Measurements from ENCODE around the gene ABI1.

The ABI1 gene

DNA sequence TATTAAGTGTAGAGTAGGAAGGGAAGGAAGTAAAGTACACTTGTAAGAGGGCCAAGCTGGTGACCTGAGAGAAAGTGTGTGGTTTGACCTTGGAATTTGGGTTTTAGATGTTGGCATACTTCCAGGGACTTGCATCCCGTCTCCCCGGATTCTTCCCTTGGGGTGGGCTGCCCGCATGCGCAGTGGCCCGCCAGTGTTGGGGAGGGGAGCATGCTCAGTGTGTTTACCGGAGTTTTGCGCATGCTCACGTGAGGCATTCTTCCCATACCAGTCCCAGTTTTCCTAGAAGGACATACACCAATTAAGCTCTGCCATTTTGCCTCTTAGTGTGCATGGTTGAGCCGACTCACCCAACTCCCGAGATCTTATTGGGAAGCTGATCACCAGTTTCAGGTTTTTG lies 153.8 kb downstream of the ABI1 start:
- DNase-seq = no peak

DNA sequence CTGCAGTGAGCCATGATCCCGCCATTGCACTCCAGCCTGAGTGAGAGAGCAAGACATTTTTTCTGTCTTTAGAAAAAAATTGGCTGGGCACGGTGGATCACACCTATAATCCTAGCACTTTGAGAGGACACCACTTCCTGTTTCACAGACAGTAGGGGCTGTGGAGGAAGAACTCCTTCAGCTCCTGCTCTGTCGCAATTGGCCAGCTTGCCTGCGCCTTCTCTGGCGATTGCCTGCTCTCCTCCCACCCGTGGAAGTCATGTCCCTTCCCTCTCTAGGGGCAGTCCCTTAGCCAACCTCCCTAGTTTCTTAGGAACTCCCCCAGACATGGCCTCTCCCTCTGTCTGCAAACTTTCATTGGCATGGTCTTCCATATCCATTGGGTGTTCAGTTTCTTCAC lies 154.6 kb downstream of the ABI1 start:
- DNase-seq = no peak

DNA sequence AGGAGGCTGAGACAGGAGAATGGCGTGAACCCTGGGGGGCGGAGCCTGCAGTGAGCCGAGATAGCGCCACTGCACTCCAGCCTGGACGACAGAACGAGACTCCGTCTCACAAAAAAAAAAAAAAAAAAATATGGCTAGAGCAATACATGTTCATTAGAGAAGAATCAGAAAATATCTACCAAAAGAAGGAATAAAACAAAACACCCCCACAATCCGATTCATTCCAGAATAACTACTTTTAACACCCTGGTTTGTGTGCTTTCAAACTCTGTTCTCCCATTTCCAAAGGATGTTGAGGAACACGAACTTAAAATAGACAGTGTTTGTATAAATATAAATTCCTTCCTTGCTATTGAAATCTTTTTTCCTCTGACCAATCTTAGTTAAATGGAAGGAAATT lies 156.8 kb downstream of the ABI1 start:
- DNase-seq = no peak

DNA sequence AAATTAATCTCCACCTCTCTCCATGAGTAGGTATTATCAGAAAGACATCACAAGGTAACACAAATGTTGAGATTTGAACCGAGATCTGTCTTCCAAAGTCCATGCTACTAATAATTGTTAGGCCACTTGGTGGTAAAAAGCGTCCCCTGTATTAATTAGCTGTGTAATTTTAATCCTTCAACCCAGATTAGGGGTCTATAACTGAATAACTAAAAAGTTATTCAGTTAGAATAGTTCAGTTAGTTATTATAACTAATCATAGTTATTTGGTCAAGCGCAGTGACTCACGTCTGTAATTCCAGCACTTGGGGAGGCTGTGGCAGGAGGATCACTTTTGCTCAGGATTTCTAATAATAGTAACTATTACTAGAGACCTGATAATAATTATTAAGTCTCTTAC lies 157.7 kb downstream of the ABI1 start:
- DNase-seq = no peak

DNA sequence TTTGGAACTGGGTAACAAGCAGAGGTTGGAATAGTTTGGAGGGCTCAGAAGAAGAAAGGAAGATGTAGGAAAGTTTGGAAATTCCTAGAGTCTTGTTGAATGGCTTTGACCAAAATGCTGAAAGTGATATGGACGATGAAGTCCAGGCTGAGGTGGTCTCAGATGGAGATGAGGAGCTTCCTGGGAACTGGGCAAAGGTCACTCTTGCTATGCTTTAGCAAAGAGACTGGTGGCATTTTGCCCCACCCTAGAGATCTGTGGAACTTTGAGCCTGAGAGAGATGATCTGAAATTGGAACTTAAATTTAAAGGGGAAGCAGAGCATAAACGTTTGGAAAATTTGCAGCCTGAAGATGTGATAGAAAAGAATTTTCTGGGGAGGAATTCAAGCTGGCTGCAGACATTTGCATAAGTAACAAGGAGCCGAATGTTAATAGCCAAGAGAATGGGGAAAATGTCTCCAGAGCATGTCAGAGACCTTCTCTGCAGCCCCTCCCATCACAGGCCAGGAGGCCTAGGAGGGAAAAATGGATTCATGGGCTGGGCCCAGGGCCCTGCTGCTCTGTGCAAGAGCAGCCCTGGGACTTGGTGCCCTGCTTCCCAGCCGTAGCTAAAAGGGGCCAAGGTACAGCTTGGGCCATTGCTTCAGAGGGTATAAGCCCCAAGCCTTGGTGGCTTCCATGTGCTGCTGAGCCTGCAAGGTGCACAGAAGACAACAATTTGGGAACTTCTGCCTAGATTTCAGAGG lies 159.7 kb downstream of the ABI1 start:
- DNase-seq = no peak

DNA sequence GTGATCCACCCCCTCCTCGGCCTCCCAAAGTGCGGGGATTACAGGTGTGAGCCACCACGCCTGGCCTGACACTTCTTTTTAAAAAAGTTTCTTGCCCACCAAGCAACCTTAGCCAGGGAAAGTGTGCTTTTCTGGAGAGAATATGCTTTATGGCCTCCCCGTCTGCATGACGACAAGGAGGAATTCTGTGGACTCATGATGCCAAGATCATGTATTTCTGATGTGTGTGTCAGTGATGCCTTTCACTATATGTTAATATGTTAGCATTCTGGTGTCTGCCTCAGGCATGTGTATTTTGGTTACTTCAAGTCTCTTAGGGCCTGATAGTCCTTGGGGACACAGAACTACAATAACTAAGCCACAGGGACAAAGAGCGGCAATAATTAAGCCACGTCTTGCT lies 161.1 kb downstream of the ABI1 start:
- DNase-seq = no peak

DNA sequence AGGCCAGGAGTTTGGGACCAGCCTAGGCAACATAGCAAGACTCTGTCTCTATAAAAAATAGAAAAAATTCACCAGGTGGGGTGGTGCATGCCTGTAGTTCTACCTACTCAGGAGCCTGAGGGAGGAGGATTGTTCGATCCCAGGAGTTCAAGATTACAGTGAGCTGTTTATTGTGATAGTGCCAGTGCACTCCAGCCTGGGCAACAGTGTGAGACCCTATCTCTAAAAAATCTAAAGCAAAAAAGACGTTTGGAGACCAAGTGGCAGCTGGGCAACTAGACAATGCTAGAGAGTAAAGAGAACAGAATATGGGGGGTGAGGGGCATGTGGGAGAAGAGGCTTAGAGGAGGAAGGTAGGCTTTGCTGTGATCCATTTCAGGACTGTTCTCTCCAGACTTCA lies 161.8 kb downstream of the ABI1 start:
- no peak for DNase-seq

DNA sequence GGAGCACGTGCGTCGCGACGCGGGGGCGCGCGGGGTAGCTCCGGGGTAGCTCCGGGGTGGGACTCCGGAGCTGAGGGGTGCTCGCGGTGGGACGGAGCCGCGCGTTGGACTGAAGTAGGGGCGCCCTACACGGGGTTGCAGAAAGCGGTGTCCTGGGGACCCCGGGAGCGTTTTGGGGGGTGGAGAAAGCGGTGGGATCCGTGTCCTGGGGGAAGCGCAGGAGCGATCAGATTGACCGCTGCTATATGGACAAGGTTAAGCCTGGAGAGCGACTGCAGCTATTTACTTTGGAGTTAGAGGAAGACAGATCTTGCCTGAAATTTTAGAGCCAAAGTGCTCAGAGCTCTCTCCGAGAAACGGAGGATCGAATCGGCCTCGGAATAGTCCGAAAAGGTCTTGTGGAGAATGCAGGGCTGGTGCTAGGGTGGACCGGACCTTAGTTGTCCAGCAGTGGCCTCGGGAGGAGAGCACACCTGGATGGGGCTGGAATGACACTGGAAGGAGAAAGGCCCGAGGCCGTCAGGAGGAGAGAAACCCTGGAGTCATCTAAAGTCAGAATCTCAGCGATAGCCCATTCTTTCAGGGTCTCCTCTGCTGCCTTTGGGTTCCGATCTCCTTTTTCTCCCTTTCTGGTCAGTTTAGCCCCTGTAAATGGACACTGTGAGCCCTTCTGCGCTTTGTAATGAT lies 162.7 kb downstream of the ABI1 start:
- no peak for DNase-seq

DNA sequence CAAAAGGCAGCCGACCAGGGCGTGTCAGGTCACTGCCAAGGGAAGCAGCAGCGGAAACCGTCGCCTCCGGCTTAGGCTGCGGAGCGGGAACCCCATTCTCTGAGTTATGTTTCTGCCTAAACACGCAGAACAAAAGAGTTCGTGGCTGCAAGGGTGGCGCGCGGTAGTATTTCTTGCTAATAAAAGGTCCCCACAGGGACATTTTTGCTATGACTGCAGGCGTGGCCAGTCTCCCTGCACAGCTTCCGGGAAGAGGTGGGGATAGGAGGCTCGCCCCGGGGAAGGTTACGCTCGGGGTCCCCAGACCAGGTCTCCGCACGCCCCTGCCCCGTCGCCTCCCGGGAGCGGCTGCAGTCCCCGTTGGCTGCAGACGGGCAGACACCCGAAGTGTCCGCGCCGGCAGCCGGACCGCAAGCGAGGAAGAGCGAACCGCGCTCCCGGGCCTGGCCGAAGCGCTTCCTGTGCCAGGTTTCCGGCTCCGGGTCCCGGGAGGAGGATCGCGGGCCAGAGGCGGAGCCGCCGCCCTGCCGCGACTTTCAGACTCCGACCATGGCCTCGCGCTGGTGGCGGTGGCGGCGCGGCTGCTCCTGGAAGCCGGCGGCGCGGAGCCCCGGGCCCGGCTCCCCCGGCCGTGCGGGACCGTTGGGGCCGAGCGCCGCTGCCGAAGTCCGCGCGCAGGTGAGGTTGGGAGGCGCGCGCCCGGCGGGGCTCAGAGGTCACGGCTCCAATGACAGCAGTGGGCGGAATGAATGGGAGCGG lies 163.4 kb downstream of the ABI1 start, which contains the start of gene PDSS1:
Gene PDSS1, plus strand, starts transcription at position 539 of the 759 bp plus-strand sequence. Its CDS starts 11 bp downstream, at position 550.
- no peak for DNase-seq

DNA sequence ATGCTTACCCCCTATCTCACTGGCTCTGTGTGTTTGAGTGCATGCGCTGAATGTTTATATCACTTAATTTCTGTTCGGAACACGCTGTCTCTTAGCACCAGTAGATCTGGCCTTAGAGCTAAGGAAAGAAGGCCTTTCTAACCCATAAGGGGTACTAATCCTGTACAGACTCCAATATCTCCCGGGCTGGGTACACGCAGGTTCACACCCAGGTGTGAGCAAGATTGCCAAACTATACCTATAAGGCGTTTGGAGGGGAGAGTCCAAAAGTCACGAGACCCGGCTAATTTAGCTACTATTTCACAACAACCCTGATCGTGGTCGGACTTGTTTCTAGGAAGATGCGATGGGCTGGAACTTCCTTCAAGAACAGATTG lies 164.0 kb downstream of the ABI1 start:
- no peak for DNase-seq

Data from SHP77 treated with DMSO at 0.1 percent for 48 hours (cell line).